ENCODE measurements around the gene AMBRA1. TPM values are rescaled to one million over a fixed set of nuclear protein-coding genes. Genes with fewer than 3 reads are reported as not detected.

AMBRA1 gene
- total RNA-seq, 1 donor from 2014 or later = 36.9 TPM

- Mint-ChIP-seq H3K27me3 (ENCODE audit: unreplicated experiment) (peaks cover 4% of the 10 kb centered on the region), H3K36me3 (ENCODE audit: low read depth, unreplicated experiment) (peaks cover 10% of the 10 kb centered on the region), H3K4me1 (ENCODE audit: unreplicated experiment) (peaks cover 12% of the 10 kb centered on the region), H3K4me3 (ENCODE audit: unreplicated experiment) (no peak overlapping the region), H3K27ac (ENCODE audit: unreplicated experiment) (no peak overlapping the region), H3K9me3 (ENCODE audit: unreplicated experiment) (no peaks in the 10 kb centered on the region)
- no peak for DNase-seq (ENCODE audit: low spot score)
- TF ChIP-seq CTCF (IDR thresholded peaks at IDR 0.05; ENCODE audit: unreplicated experiment) = no peak
Measured at GRCh38 chr11:46492532-46492931, 101.3 kb downstream of the AMBRA1 start.

- H3K27ac Mint-ChIP-seq (ENCODE audit: unreplicated experiment) = peak overlapping the region; percentile 91
- H3K27me3 Mint-ChIP-seq (ENCODE audit: unreplicated experiment) = peaks cover 4% of the 10 kb centered on the region
- TF ChIP-seq CTCF (IDR thresholded peaks at IDR 0.05; ENCODE audit: unreplicated experiment) = no peak
- H3K4me1 Mint-ChIP-seq (ENCODE audit: unreplicated experiment) = peaks cover 12% of the 10 kb centered on the region
- no peaks in the 10 kb centered on the region for H3K9me3 Mint-ChIP-seq (ENCODE audit: unreplicated experiment)
- no peak for DNase-seq (ENCODE audit: low spot score)
- H3K36me3 Mint-ChIP-seq (ENCODE audit: low read depth, unreplicated experiment) = peaks cover 10% of the 10 kb centered on the region
- H3K4me3 Mint-ChIP-seq (ENCODE audit: unreplicated experiment) = peak overlapping the region; percentile 78
Measured at GRCh38 chr11:46491661-46492330, 102.0 kb downstream of the AMBRA1 start.

- H3K4me1 Mint-ChIP-seq (ENCODE audit: unreplicated experiment) = peaks cover 12% of the 10 kb centered on the region
- H3K9me3 Mint-ChIP-seq (ENCODE audit: unreplicated experiment) = no peaks in the 10 kb centered on the region
- H3K27ac Mint-ChIP-seq (ENCODE audit: unreplicated experiment) = no peak overlapping the region
- H3K36me3 Mint-ChIP-seq (ENCODE audit: low read depth, unreplicated experiment) = peaks cover 10% of the 10 kb centered on the region
- peaks cover 4% of the 10 kb centered on the region for H3K27me3 Mint-ChIP-seq (ENCODE audit: unreplicated experiment)
- no peak for TF ChIP-seq CTCF (IDR thresholded peaks at IDR 0.05; ENCODE audit: unreplicated experiment)
- no peak for DNase-seq (ENCODE audit: low spot score)
- no peak overlapping the region for H3K4me3 Mint-ChIP-seq (ENCODE audit: unreplicated experiment)
Measured at GRCh38 chr11:46490666-46491065, 103.2 kb downstream of the AMBRA1 start.

GRCh38 chr11:46489656-46490560 lies 103.9 kb downstream of the AMBRA1 start:
- peak; percentile 28 for TF ChIP-seq CTCF (IDR thresholded peaks at IDR 0.05; ENCODE audit: unreplicated experiment)
- Mint-ChIP-seq H3K27ac (ENCODE audit: unreplicated experiment) (no peak overlapping the region), H3K36me3 (ENCODE audit: low read depth, unreplicated experiment) (peaks cover 10% of the 10 kb centered on the region), H3K4me1 (ENCODE audit: unreplicated experiment) (peaks cover 12% of the 10 kb centered on the region), H3K9me3 (ENCODE audit: unreplicated experiment) (no peaks in the 10 kb centered on the region), H3K27me3 (ENCODE audit: unreplicated experiment) (peaks cover 4% of the 10 kb centered on the region), H3K4me3 (ENCODE audit: unreplicated experiment) (no peak overlapping the region)
- DNase-seq (ENCODE audit: low spot score) = peak; percentile 44
